Activated CD4-positive, alpha-beta T cell treated with anti-CD3 and anti-CD28 coated beads for 4 hours (primary cell): ENCODE results near the gene CST3.
"Not testable (repeated sequence)": the region's sequence is repeated elsewhere in the genome, so short reads cannot be mapped to it uniquely, and the experiment has no call there.

ENCODE experiments used
- DNase-seq, 2 donors: peaks; one replicate each; pipeline ENCODE4 v3.0.0-alpha.2; 2020

Gene CST3

DNA sequence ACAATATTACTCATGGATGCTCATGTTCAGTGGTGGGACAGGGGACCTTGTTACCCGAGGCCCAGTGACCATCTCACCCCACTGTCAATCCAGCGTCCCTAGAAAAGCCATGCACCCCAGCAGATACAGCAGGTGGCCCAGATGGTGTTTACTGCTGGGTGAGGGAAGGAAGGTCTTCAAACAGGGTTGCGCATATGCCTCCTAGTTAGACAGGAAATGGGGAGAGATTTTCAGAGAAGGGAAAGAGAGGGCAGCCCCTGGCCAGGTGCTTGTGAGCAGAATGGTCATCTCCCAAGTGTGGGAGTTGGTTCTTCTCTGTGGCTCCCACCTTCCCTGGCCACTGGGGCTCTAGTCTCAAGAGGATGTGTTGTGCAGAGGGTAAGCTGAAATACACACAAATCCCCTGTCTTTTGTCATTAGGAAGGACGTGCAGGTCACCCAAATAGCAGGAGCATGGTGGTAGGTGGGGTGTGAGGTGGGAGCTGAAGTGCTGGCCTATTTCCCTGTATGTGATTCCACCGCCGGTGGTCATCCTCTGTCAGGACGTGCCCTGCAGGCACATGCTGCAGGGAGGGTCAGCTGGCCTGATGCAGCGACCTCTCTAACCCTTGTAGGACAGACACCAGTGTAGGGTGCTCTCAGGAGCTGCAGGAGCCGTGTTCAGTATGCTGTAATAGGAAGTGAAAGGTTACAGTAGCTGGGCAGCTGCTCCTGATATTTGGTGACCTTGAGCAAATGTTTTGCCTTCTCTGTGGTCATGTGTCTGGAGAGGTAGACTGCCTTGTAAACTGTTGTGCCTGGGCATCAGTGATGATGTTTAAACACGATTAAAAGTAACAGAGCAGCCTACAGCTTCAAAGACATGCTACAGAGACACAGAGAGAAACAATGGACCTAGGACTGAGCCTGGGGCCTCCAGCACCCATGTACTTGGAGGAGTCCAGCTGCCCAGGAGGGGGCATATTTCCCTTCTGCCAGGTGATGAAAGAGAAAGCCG is 3.2 kb upstream of the CST3 start:
- DNase-seq: no peak

DNA sequence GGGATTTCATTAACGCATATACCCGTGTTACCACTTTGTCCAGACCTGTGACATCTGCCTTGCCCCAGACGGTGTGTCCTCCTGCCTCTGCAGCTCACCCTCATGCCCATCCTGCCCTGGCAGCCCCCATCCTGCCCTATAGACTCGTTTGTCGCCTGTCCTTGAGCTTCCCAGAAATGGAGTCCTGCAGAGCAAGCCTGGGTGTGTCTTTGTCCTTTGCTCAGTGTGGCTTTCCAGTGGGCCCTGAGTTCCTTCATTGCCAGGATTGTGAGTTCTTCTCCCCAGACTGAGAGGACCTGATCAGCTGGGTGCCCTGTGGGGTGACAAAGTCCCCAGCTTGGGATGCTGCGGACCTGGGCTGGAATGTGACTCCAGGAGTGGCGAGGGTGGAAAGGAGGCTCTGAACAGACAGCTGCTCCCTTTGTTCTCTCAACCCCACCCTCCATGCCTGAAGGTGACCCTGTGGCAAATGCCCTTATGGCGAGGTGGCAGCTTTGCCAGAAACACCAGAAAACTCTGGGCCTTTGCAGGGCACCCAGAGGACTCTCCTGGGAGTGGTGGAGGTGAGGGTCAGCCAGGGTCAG is 2.4 kb upstream of the CST3 start:
- DNase-seq: no peak

GRCh38 chr20:23639490-23639958 is 1.8 kb upstream of the CST3 start:
- DNase-seq: no peak

DNA sequence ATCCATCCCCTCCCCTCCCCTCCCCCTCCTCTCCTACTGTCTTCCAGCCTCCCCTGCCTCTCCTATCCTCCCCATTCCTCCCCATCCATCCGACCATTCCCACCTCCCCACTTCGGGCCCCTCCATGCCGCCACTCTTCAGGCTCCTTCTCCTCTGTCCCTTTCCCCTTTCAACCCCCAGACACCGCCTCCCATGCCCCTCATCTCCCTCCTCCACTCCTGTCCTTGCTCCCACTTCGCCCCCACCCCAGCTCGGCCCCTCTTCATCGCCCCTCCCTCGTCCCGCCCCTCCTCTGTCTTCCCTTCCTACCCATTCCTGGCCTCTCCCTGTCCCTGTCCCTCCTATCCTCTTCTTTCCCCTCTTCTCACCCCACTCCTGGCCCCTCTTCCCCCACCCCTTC is 554 bp upstream of the CST3 start:
- no peak for DNase-seq

DNA sequence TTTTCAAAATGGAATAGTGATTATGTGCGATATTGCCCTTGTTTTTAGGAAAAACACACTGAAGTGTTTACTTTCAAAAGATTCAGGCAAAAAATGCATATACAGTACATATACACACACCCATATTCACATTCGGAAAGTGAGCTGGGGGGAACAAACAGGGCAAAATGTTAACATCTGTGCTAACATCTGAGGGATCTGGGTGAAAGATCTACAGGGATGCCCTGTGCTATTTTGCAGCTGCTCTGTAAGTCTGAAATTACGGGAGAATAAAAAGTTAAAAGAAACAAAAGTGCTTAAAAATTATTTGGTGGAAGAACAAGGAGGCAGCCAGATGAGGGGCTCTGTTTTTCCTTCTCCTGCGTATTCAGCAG is 860 bp downstream of the CST3 start:
- DNase-seq: no peak

DNA sequence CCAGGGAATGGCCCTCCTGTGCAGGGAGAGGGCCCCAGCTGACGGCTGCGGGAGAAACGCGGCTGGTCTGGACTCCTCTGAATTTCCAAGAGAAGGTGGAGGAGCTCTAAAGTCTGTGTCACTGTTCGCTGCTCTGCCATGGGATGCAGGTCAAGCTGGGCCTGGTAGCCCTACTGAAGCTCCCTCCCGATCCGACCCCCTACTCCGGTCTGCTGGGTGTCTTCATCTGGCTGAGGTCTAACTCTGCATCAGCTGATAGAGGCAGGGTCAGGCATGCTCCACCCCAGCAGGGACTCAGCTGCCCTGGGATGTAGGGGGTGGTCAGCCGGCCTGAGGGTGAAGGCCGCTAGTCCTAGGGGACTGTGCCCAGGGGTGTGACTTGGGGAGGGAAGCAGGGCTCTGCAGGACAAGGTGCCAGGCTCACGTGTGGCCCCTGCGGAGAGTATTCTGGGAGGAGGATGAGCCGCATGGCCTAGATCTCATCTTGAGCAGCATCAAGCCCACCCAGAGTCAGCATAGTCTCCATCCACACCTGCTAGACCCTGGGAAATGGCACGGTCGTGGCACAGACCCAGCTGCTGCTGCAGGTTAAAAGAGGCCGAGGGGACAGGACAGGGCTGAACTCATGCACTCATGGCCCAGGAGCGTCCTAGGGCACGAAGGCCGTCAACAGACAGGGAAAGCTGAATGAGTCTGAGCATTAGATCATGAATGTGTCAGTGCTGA is 1.4 kb downstream of the CST3 start:
- DNase-seq: no peak

- DNase-seq: not testable (repeated sequence)
Observed at GRCh38 chr20:23635768-23636090, 2.0 kb downstream of the CST3 start.

DNA sequence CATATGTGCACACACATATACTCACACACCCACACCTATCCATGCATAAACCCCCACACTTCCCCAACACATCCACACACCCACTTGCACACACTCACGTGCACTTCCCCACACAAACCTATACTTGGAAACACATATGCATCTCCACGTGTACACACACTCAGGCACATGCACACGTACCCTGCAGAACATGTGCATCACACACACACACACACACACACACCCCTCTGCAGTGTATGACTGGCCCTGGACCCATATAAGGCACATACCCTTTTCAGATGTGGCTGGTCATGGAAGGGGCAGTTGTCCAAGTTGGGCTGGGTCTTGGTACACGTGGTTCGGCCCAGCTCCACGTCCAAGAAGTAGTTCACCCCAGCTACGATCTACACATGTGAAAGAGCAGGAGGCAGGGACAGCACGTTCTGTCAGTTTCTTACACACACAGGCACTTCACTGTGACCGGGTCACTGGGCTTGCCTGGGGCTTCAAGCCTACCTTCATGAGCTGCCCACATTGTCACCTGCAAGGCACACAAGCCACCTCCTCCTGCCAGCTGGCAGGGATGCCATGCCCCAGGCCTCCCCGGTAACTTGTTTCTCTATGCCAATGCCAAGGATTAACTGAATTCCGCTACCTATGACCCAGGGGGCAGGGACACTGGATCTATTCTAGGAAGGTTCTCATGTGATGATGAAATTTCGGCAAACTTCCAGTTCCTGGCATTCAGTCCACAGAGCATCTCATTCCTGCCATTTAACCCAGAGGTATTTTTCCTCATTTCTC is 2.6 kb downstream of the CST3 start:
- DNase-seq: no peak

DNA sequence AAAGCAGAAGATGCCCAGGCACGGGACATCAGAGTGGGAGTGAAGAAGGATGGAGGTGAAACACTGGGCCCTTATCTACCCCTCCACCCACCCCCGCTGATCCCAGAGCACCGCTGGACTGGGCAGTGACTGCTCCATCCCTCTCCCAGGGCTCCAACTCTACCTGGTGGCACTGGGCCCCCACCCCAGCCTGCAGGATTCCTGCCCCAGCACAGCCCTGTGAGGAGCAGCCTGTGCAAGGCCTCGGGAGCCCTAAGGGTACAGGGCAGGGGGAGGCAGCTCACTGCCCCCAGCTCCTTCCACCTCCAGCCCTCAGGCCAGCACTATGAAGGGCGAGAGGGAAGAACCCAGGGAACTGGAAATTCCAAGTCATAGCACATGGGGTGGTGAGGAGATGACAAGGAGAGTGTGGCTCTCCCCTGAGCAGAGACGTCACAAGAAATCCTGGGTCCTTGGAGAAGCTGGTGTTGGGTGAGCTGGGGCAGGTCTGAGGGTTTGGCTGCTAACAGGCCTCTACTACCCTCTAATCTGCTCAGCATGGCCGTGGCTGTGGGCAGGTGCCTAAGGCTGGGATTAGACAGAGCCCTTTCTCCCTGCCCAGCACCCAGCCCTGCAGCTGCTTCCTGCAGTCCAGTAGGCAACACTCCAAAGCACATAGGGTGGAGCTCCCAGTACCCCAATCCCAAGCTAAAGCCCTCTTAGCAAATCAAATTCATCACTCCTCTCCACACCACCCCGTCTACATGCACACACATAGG is 3.5 kb downstream of the CST3 start:
- DNase-seq: no peak

DNA sequence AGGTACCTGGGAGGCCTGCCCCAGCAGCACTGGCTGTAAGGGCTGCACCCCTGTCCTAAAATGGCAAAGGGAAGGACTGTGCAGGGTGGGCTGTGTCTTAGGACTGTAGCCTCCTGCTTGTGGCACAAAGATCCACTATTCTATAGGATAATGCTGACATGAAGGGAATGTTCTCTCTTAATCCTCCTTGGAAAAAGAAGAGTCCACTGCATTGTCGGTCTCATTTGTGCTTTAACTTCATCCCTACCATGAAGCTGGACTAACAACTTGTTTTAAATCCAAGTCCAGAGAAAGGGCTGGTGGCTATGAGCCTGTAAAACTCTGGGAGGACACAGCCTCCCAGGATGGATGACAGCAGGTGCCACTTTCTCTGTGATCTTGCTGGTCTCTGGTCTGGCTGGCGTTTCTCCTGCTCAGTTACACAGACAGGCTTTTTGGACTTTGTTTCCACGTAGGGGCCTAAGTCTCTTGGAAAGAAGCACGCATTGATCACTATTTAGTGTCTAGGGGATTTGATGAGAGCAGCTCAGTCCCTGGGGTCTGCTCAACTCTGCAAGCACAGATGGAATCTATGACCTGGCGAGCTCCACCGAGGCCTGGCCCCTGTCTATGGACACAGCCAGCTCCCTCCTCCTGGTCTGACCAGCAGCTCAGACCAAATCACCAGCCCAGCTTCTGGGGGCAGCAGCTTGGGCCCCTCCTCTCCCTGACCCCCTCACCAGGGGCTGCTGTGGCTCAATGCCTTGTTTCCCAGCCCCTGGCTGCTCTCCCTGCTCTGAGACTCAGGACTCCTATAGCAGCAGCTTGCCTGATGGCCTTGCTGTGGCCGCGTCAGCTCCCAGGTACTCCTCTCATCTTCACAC is 4.8 kb downstream of the CST3 start:
- DNase-seq: no peak

DNA sequence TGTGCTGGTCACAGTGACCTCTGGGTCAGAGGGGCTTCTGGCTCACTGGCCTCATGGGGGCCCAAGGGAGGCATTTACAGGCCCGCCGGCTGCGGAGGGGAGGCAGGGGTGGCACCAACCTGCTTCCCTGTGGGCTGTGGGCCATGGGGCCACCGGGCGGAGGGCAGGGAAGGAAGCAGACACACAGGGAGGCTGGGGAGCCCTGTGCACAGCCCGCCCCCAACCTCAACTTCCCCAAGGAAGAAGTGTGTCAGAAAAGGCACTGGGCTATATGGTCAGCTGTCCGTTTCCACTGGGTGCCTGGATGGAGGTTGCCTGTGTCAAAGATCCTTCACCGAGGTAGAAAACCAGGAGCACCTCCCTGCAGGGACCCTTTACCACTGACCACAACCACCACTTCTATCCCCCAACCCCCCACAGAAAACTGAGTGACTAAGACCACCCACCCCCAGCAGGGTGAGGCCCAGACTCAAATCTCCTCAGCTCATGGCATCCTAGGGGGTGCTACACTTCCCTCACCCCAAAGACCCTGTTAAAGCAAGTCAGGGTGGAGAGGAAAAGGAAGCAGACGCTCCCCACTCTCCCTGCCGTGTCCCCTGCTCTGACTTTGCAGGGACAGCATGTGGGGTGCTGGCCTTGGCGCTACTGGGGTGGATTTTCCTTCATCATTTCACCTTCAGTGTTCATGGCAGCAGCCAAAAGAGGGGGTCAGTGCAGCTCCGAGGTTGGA is 5.6 kb downstream of the CST3 start:
- no peak for DNase-seq

DNA sequence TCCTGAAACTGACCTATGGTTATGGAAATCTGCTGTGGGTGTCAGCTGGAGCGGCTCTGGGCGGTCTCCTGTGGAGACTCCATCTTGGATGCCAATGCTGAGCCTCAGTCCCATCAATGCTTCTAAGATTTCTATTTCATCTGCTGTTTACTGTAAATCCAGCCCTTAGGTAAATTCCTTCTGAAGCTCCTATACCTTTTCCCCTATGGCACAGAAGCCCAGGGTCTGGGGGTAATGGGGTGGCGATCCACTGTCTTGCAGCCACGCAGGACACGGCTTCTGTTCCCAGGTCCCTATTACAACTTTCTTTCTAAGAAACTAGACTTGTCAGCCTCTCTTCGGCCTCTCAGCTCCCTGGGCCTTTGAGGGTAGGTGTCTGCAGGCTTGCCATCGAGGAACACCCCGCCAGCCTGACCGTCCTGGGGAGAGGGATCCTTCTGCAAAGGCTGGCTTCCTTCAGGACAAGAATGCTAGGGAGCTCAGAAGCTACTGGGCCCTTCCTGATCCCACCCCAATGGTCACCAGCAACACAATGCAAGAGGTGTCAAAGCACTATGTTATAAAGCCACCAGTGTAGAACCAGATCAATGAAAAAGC is 6.4 kb downstream of the CST3 start:
- no peak for DNase-seq

GRCh38 chr20:23630392-23630849 is 7.3 kb downstream of the CST3 start:
- DNase-seq: no peak

DNA sequence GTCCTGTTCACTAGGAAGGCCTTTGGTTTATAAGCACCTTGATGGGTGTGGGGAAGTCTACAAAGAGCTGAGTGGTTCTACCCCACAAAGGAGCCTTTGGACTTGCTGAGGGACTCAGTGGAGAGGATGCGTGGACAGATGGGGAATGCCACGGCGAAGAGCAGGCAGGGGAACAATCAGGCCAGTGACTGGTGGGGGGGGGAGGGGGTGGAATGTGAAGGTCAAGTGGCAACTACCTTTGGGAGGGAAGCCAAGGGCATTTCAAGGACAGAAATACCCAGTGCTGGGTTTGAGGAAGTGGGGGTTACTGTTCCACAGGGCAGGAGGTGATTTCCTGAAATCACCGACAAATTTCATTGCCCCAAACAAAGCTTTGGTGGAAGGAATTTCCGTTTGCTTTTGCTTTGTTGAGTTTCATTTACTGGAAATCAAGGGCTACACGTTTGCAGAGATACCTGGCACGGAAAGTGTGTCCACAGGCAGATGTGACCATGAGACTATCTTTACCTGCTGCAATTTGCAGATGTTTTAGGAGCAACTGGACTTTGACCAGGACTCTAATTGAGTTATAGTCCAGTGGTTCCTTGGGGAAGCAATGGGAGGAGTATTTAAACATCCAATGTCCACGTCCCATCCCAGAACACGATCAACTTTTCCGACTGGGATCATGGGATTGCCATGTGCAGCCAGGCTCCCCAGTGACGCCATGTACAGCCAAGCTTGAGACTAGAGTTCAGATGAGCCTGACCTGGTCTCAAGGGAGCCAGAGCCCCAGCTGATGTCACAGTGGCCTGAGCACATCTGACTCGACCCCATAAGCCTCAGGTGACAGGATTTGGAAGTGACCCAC is 8.0 kb downstream of the CST3 start:
- no peak for DNase-seq

DNA sequence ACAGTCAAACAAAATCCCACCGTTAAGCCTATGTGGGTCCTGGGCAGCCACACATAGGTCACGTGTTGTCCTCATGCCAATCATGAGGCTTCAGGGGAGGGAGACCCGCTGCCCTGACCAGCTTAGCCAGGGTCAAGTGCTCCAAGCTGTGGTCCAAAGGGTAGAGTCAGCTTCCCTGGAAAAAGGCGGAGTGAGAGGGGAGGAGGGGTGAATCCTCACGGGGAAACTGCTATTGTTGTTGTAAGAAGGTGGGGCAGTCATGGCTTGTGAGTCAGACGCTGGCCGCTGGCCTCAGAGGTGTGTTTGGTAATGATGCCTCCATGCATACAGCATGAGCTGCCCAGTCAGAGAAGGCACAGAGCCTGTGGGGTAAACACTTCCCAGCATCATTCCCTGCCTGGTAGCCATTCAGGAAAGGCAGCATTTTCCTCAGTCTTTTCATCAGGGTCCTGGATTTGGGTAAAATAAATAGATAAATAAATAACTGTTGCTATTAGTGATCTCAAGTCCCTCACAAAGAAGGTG is 8.7 kb downstream of the CST3 start:
- DNase-seq: no peak

- DNase-seq: no peak
Observed at GRCh38 chr20:23628402-23629016, 9.2 kb downstream of the CST3 start.

GRCh38 chr20:23627501-23627900 is 10.3 kb downstream of the CST3 start:
- DNase-seq: no peak

GRCh38 chr20:23626040-23626620 is 11.6 kb downstream of the CST3 start:
- DNase-seq: no peak
